Fibroblast of lung (primary cell): Measurements from ENCODE around the gene TESMIN. TPM values are rescaled to one million over a fixed set of nuclear protein-coding genes. Genes with fewer than 3 reads are reported as not detected.
A peak's percentile ranks its signal among the peaks of the same experiment; 100 is the strongest.

Experiments used
- DNase-seq, 2 donors: peaks; one replicate each; pipeline versions ENCODE4 v3.0.0 to v3.0.0-alpha.2; 2010; ENCODE audit warnings: low read depth in 2 of 2
- H2AFZ ChIP-seq: 2 replicates; pipeline ENCODE4 v1.5.1; 2012; ENCODE audit warnings: low read length, control low read depth, inconsistent platforms
- H3K27ac ChIP-seq: 2 replicates; pipeline ENCODE4 v1.5.1; 2011; ENCODE audit warnings: low read length, control low read depth; ENCODE audit not compliant: insufficient read depth
- H3K27me3 ChIP-seq: 2 replicates; pipeline ENCODE4 v1.5.1; 2011; ENCODE audit warnings: mild to moderate bottlenecking, low read length; ENCODE audit not compliant: control insufficient read depth, insufficient read depth
- H3K36me3 ChIP-seq: 2 replicates; pipeline ENCODE4 v1.5.1; 2011; ENCODE audit warnings: low read length; ENCODE audit not compliant: control insufficient read depth, insufficient read depth
- H3K4me1 ChIP-seq: 2 replicates; pipeline ENCODE4 v1.5.1; 2011; ENCODE audit warnings: low read length; ENCODE audit not compliant: control insufficient read depth, insufficient read depth; ENCODE audit errors: extremely low read depth
- H3K4me2 ChIP-seq: 2 replicates; pipeline ENCODE4 v1.5.1; 2011; ENCODE audit warnings: low read length, control low read depth; ENCODE audit not compliant: insufficient read depth; ENCODE audit errors: extremely low read depth
- H3K4me3 ChIP-seq, 4 experiments: fragments of 200-600 bp in 1 of 4; sonication (generic) in 1 of 4; replicated peaks in 1 of 4; 2 replicates each; pipeline ENCODE4 v1.5.1; 2011 to 2016; ENCODE audit warnings: low read length in 4 of 4, low read depth in 3 of 4, mild to moderate bottlenecking in 3 of 4, control low read depth in 2 of 4, inconsistent platforms in 1 of 4, mixed read lengths in 1 of 4; ENCODE audit not compliant: insufficient read depth in 1 of 4; ENCODE audit errors: control extremely low read depth in 1 of 4
- H3K79me2 ChIP-seq: 2 replicates; pipeline ENCODE4 v1.5.1; 2012; ENCODE audit warnings: mild to moderate bottlenecking, low read length, inconsistent platforms; ENCODE audit not compliant: control insufficient read depth, insufficient read depth
- H3K9ac ChIP-seq: 2 replicates; pipeline ENCODE4 v1.5.1; 2011; ENCODE audit warnings: mild to moderate bottlenecking, low read length, control low read depth; ENCODE audit not compliant: insufficient read depth
- H3K9me3 ChIP-seq: 2 replicates; pipeline ENCODE4 v1.5.1; 2012; ENCODE audit warnings: low read depth, low read length; ENCODE audit not compliant: control insufficient read depth, insufficient read depth
- H4K20me1 ChIP-seq: 2 replicates; pipeline ENCODE4 v1.5.1; 2011; ENCODE audit warnings: low read length; ENCODE audit not compliant: control insufficient read depth, insufficient read depth; ENCODE audit errors: extremely low read depth
- CTCF ChIP-seq, 2 donors: IDR thresholded peaks in 1 of 2; conservative IDR thresholded peaks in 1 of 2; 1 replicate in 1 of 2; 2 replicates in 1 of 2; pipeline ENCODE4 v1.5.1; 2011 to 2012; ENCODE audit warnings: low read length in 2 of 2, control low read depth in 1 of 2, inconsistent platforms in 1 of 2, low read depth in 1 of 2, mild to moderate bottlenecking in 1 of 2
- EZH2 ChIP-seq: IDR thresholded peaks from 2 replicates; pipeline ENCODE4 v1.5.1; 2012; ENCODE audit warnings: low read length, control low read depth, mild to moderate bottlenecking; ENCODE audit errors: missing control alignments
- polyA plus RNA-seq, 2 donors: library from polyadenylated mRNA; depleted of rRNA in 1 of 2; stranded (reverse) in 1 of 2; unstranded in 1 of 2; fragments of >200 nt; gene quantifications; 2 replicates each; pipeline ENCODE4 v1.2.1, GENCODE V29; 2011 to 2012; ENCODE audit warnings: missing spikeins in 1 of 2
- total RNA-seq: library from RNA; depleted of rRNA; stranded (reverse); fragments of >200 nt; gene quantifications from 2 replicates; pipeline ENCODE4 v1.2.1, GENCODE V29; 2014

Gene TESMIN
- total and polyA plus RNA-seq, 2 donors (not counting 1 experiment from before 2014, with no cell fraction given): 0.70 to 2.0 TPM

DNA sequence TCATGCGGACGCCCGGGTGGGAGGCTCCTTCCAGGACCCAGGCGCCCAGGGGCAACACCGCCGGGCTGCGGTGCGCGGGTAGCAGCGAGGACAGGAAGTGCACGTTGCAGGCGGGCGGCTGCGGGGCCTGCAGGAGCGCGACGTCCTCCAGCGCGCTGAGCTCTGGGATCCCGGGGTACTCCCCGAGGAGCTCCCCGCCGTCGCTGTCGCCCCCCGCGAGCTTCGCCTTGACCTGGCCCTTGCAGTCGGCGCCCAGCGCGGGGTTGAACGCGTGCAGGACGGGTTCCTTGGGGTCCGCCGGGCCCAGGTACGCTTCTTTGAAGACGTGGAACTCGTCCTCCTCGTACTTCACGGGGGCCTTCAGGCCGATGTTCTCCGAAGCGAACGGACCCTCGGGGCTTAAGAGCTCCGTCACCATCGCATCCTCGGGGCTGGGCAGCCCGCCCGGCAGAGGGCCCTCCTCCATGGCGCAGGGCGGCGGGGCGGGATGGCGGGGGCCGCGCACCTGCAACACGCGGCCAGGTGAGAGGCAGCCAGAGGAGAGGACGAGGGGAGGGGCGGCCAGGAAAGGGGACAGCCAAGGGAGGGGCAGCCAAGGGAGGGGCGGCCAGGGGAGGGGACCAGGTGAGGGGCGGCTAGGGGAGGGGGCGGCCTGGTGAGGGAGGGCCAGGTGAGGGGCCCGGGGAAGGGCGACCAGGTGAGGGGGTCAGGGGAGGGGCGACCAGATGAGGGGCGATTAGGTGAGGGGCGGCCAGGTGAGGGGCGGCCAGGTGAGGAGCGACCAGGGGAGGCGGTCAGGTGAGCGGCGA lies 921 bp downstream of the TESMIN start:
- Histone ChIP-seq H3K9me3 (no peaks in the 10 kb centered on the region), H3K79me2 (no peaks in the 10 kb centered on the region), H3K9ac (no peak overlapping the region), H3K4me2 (no peak overlapping the region), H3K27me3 (no peaks in the 10 kb centered on the region), H3K36me3 (no peaks in the 10 kb centered on the region), H2AFZ (no peak overlapping the region), H3K4me3 (no peak overlapping the region), H3K4me1 (no peaks in the 10 kb centered on the region), H4K20me1 (no peaks in the 10 kb centered on the region), H3K27ac (no peak overlapping the region)
- DNase-seq: no peak
- TF ChIP-seq CTCF (conservative IDR thresholded peaks at IDR 0.05 in 1 of 2, IDR thresholded peaks at IDR 0.05 in 1 of 2; ENCODE audit: low read depth in 1 of 2, low read length in 2 of 2) (no peak), EZH2 (no peak)

DNA sequence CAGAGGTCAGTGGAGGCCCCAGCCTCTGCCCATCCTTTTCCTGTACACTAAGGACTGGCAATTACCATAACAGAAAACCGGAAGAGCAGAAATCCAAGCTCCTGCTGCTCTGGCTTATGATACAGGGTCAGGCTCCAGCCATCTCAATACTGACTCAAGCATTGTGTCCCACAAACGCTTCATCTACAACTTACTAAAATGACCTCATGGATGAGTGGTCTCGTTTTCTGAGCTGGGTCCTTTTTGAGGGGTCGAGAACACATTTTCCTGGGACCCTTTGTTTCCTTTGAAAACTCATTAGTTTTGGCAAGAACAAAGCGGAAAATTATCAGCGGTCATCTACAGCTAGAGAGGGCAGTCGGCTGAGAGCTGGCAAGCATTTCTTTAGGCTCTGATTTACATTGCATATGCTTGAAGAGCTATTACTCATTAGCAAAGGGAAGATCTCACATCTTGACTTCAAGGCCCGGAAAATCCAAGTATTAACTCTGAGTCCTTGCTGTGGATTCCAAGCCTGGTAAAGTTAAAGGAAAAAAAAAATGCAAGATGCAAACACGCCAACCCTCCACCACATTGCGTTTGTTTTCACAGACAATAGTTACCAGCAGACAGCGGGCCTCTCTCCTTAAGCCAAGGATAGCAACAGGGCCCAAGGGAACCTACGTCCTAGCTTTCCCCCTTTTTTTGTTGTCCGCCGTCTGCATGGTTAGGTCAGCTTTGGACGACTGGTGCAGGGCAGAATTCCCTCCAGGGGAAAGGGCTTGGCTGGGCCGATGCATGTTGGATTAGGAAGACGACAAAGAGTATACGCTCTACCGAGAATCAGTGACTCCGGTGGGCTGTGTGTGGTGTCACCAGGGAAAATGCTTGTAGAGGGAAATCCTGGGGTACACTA lies 1.8 kb downstream of the TESMIN start:
- no peaks in the 10 kb centered on the region for H3K27me3 ChIP-seq
- no peaks in the 10 kb centered on the region for H4K20me1 ChIP-seq
- TF ChIP-seq EZH2 (no peak), CTCF (conservative IDR thresholded peaks at IDR 0.05 in 1 of 2, IDR thresholded peaks at IDR 0.05 in 1 of 2; ENCODE audit: low read depth in 1 of 2, low read length in 2 of 2) (no peak)
- H3K4me2 ChIP-seq: no peak overlapping the region
- H3K36me3 ChIP-seq: no peaks in the 10 kb centered on the region
- no peak overlapping the region for H3K9ac ChIP-seq
- H3K27ac ChIP-seq: no peak overlapping the region
- H3K4me3 ChIP-seq: no peak overlapping the region
- no peaks in the 10 kb centered on the region for H3K79me2 ChIP-seq
- peak; percentile 15 to 45 for DNase-seq
- H3K4me1 ChIP-seq: no peaks in the 10 kb centered on the region
- no peaks in the 10 kb centered on the region for H3K9me3 ChIP-seq
- no peak overlapping the region for H2AFZ ChIP-seq

GRCh38 chr11:68748061-68748460 lies 3.3 kb downstream of the TESMIN start:
- Histone ChIP-seq H3K27me3 (no peaks in the 10 kb centered on the region), H3K79me2 (no peaks in the 10 kb centered on the region), H3K4me3 (no peak overlapping the region), H3K4me2 (no peak overlapping the region), H3K9me3 (no peaks in the 10 kb centered on the region), H3K4me1 (no peaks in the 10 kb centered on the region), H3K36me3 (no peaks in the 10 kb centered on the region), H4K20me1 (no peaks in the 10 kb centered on the region), H3K27ac (no peak overlapping the region), H3K9ac (no peak overlapping the region), H2AFZ (no peak overlapping the region)
- TF ChIP-seq CTCF (conservative IDR thresholded peaks at IDR 0.05 in 1 of 2, IDR thresholded peaks at IDR 0.05 in 1 of 2; ENCODE audit: low read depth in 1 of 2, low read length in 2 of 2) (no peak), EZH2 (no peak)
- DNase-seq: no peak
